Glutamatergic neuron (in vitro differentiated cells): ENCODE data around the gene PRKCE. TPM values are rescaled to one million over a fixed set of nuclear protein-coding genes. Genes with fewer than 3 reads are reported as not detected.

Source experiments
- DNase-seq: peaks from one replicate; pipeline ENCODE4 v3.0.0; 2022
- H3K27ac Mint-ChIP-seq: one replicate; pipeline ENCODE4 v1.8.0; 2020; ENCODE audit warnings: mild to moderate bottlenecking, mixed read lengths, inconsistent platforms; ENCODE audit not compliant: unreplicated experiment
- H3K27me3 Mint-ChIP-seq: one replicate; pipeline ENCODE4 v1.8.0; 2020; ENCODE audit warnings: mild to moderate bottlenecking, moderate library complexity, mixed read lengths, inconsistent platforms; ENCODE audit not compliant: unreplicated experiment
- H3K36me3 Mint-ChIP-seq: one replicate; pipeline ENCODE4 v1.8.0; 2020; ENCODE audit warnings: mild to moderate bottlenecking, mixed read lengths, inconsistent platforms; ENCODE audit not compliant: unreplicated experiment
- H3K4me1 Mint-ChIP-seq: one replicate; pipeline ENCODE4 v1.8.0; 2020; ENCODE audit warnings: mild to moderate bottlenecking, low read depth, mixed read lengths, inconsistent platforms; ENCODE audit not compliant: unreplicated experiment
- H3K4me3 Mint-ChIP-seq: one replicate; pipeline ENCODE4 v1.8.0; 2020; ENCODE audit warnings: mild to moderate bottlenecking, mixed read lengths, inconsistent platforms; ENCODE audit not compliant: unreplicated experiment
- H3K9me3 Mint-ChIP-seq: one replicate; pipeline ENCODE4 v1.8.0; 2020; ENCODE audit warnings: mild to moderate bottlenecking, moderate library complexity, mixed read lengths, inconsistent platforms; ENCODE audit not compliant: unreplicated experiment
- total RNA-seq: library from RNA; stranded (reverse); fragmentation: NEBNext Ultra II Directional; extraction: Animal tissue kit (Norgen Biotek cat#: 25700); gene quantifications from one replicate; pipeline ENCODE4 v1.2.1, GENCODE V29; 2021; ENCODE audit not compliant: unreplicated experiment
- TF ChIP-seq, protein P1 (sequence below): fragments of 200-600 bp; sonication (generic); IDR thresholded peaks from one replicate; pipeline ENCODE4 v1.5.0; 2021; ENCODE audit not compliant: partially characterized antibody, unreplicated experiment

The PRKCE gene
- total RNA-seq, 1 donor from 2014 or later = 74.8 TPM

- peaks cover 1% of the 10 kb centered on the region for H3K27me3 Mint-ChIP-seq
- no peak overlapping the region for H3K27ac Mint-ChIP-seq
- no peak for DNase-seq
- H3K4me3 Mint-ChIP-seq = no peak overlapping the region
- TF ChIP-seq, protein P1, sequence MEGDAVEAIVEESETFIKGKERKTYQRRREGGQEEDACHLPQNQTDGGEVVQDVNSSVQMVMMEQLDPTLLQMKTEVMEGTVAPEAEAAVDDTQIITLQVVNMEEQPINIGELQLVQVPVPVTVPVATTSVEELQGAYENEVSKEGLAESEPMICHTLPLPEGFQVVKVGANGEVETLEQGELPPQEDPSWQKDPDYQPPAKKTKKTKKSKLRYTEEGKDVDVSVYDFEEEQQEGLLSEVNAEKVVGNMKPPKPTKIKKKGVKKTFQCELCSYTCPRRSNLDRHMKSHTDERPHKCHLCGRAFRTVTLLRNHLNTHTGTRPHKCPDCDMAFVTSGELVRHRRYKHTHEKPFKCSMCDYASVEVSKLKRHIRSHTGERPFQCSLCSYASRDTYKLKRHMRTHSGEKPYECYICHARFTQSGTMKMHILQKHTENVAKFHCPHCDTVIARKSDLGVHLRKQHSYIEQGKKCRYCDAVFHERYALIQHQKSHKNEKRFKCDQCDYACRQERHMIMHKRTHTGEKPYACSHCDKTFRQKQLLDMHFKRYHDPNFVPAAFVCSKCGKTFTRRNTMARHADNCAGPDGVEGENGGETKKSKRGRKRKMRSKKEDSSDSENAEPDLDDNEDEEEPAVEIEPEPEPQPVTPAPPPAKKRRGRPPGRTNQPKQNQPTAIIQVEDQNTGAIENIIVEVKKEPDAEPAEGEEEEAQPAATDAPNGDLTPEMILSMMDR = no peak
- H3K9me3 Mint-ChIP-seq = peaks cover 3% of the 10 kb centered on the region
- H3K36me3 Mint-ChIP-seq = peaks cover 4% of the 10 kb centered on the region
- peaks cover 4% of the 10 kb centered on the region for H3K4me1 Mint-ChIP-seq
Measured at GRCh38 chr2:46117994-46118393, 466.5 kb downstream of the PRKCE start.

DNA sequence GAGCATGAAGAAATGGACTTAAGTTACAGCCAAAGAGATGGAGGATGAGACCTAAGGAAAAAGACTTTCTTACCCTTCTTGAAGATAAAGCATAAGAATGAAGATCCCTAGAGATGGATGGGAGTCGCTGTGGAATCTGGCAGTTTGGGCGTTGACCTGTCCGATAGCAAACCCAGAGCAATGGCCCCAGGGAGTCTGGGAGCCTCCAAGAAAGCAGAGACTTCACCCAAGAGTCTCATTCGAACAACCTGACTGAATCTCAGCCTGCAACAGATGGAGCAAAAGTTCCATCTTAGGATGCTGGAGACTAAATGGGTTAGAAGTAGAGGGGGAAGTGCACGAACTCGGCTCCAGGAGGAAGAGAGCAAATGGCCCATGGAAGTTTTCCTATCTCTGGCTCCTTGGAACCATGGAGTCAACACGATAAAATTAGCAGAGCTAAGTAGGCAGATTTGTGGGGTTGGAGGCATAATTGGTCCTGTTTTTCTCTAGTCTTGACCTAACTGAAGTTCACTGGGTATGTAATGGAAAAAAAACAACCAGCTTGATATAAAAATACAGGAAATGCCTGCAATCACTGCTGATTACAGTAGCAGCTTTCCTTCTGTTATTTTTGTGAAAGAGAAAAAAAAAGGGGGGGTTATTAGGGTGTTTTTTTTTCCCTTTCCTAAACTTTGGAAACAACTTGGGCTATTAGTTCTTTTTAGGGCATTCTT lies 467.3 kb downstream of the PRKCE start:
- no peak overlapping the region for H3K4me3 Mint-ChIP-seq
- peaks cover 4% of the 10 kb centered on the region for H3K36me3 Mint-ChIP-seq
- H3K27me3 Mint-ChIP-seq = peaks cover 1% of the 10 kb centered on the region
- TF ChIP-seq, protein P1 = no peak
- H3K4me1 Mint-ChIP-seq = peaks cover 4% of the 10 kb centered on the region
- peaks cover 5% of the 10 kb centered on the region for H3K9me3 Mint-ChIP-seq
- DNase-seq = no peak
- no peak overlapping the region for H3K27ac Mint-ChIP-seq

GRCh38 chr2:46119453-46119852 lies 468.0 kb downstream of the PRKCE start:
- H3K9me3 Mint-ChIP-seq = peaks cover 3% of the 10 kb centered on the region
- peaks cover 4% of the 10 kb centered on the region for H3K4me1 Mint-ChIP-seq
- peaks cover 1% of the 10 kb centered on the region for H3K27me3 Mint-ChIP-seq
- no peak overlapping the region for H3K4me3 Mint-ChIP-seq
- H3K27ac Mint-ChIP-seq = no peak overlapping the region
- DNase-seq = no peak
- TF ChIP-seq, protein P1 = no peak
- H3K36me3 Mint-ChIP-seq = peaks cover 4% of the 10 kb centered on the region

- TF ChIP-seq, protein P1 = no peak
- Mint-ChIP-seq H3K27me3 (peaks cover 1% of the 10 kb centered on the region), H3K4me1 (peaks cover 4% of the 10 kb centered on the region), H3K4me3 (no peak overlapping the region), H3K27ac (no peak overlapping the region), H3K9me3 (peaks cover 3% of the 10 kb centered on the region), H3K36me3 (peaks cover 4% of the 10 kb centered on the region)
- no peak for DNase-seq
Measured at GRCh38 chr2:46120792-46121555, 469.5 kb downstream of the PRKCE start.
